GM12878 (cell line): ENCODE measurements around the gene KCNIP3. TPM values are rescaled to one million over a fixed set of nuclear protein-coding genes. Genes with fewer than 3 reads are reported as not detected.

Experiments
- ATAC-seq: fragments of 200-7000 bp; cut with Tn5 transposase; 3 replicates; pipeline ENCODE4 v1.9.1; 2020; ENCODE audit warnings: mild to moderate bottlenecking, moderate library complexity
- BruUV-seq: library from RNA; stranded (reverse); fragments of 400-500 nt; replicated peaks from 2 replicates; lab custom pipeline; 2021; lab: Mats Ljungman, UMichigan
- CTCF ChIA-PET: fragments of 300-600 bp; sonication (Branson Sonifier 250); formaldehyde crosslinking; extraction: SDS; loops from one replicate; lab custom pipeline; 2021; ENCODE audit warnings: inconsistent platforms; lab: Yijun Ruan, JAX
- POLR2A ChIA-PET: fragments of 350-600 bp; formaldehyde crosslinking; extraction: SDS; loops from one replicate; lab custom pipeline; 2021; ENCODE audit warnings: inconsistent platforms; lab: Charles Lee
- RAD21 ChIA-PET: fragments of 300-600 bp; sonication (Branson Sonifier 250); formaldehyde crosslinking; loops from one replicate; lab custom pipeline; 2023; ENCODE audit warnings: antibody characterized with exemption; ENCODE audit not compliant: unreplicated experiment; lab: Charles Lee
- SMC1A ChIA-PET: fragments of 300-600 bp; sonication (Branson Sonifier 250); formaldehyde crosslinking; loops from one replicate; lab custom pipeline; 2023; ENCODE audit not compliant: unreplicated experiment, uncharacterized antibody; lab: Charles Lee
- DNase-seq: peaks from one replicate; pipeline ENCODE4 v3.0.0-alpha.2; 2011; ENCODE audit warnings: low read depth, low spot score
- FAIRE-seq: peaks from 3 replicates; lab custom pipeline; 2011; peaks lifted over from hg19 to GRCh38; lab: Jason Lieb, UNC
- H2AFZ ChIP-seq: 2 replicates; pipeline ENCODE4 v1.6.0; 2011; ENCODE audit warnings: low read depth, low read length, control low read depth; ENCODE audit not compliant: control insufficient read depth
- H3K27ac ChIP-seq: 2 replicates; pipeline ENCODE4 v1.5.1; 2011; ENCODE audit warnings: control low read depth; ENCODE audit not compliant: control insufficient read depth, insufficient read depth
- H3K27me3 ChIP-seq, 2 experiments: replicated peaks in 1 of 2; 2 replicates each; pipeline versions ENCODE4 v1.6.0 to v1.6.1; 2011; ENCODE audit warnings: low read length in 1 of 2; ENCODE audit not compliant: control insufficient read depth in 2 of 2, insufficient read depth in 2 of 2
- H3K36me3 ChIP-seq, 2 experiments: 2 replicates each; pipeline ENCODE4 v1.5.1; 2011; ENCODE audit warnings: low read length in 1 of 2; ENCODE audit not compliant: control insufficient read depth in 2 of 2, insufficient read depth in 2 of 2
- H3K4me1 ChIP-seq: 2 replicates; pipeline ENCODE4 v1.6.1; 2011; ENCODE audit warnings: mild to moderate bottlenecking, low read length, moderate library complexity, mixed read lengths; ENCODE audit not compliant: control insufficient read depth, insufficient read depth
- H3K4me2 ChIP-seq: 2 replicates; pipeline ENCODE4 v1.6.0; 2011; ENCODE audit warnings: control low read depth; ENCODE audit not compliant: control insufficient read depth, insufficient read depth
- H3K4me3 ChIP-seq: fragments of 200-600 bp; sonication (generic); 2 replicates; pipeline ENCODE4 v1.5.1; 2016
- H3K79me2 ChIP-seq: 2 replicates; pipeline ENCODE4 v1.6.0; 2011; ENCODE audit warnings: low read length; ENCODE audit not compliant: control insufficient read depth, insufficient read depth
- H3K9ac ChIP-seq: 2 replicates; pipeline ENCODE4 v1.8.0; 2011; ENCODE audit warnings: low read length, control low read depth, mixed read lengths; ENCODE audit not compliant: control insufficient read depth, insufficient read depth
- H3K9me3 ChIP-seq: replicated peaks from 3 replicates; pipeline ENCODE4 v1.5.1; 2011; ENCODE audit warnings: mild to moderate bottlenecking, low read length; ENCODE audit not compliant: control insufficient read depth, insufficient read depth
- H4K20me1 ChIP-seq: 2 replicates; pipeline ENCODE4 v1.6.0; 2011; ENCODE audit not compliant: control insufficient read depth, insufficient read depth
- ATF7 ChIP-seq: fragments of 450-650 bp; IDR thresholded peaks from 2 replicates; pipeline ENCODE4 v1.6.1; 2016; ENCODE audit warnings: low read depth, mild to moderate bottlenecking
- BRCA1 ChIP-seq: IDR thresholded peaks from 2 replicates; pipeline ENCODE4 v1.6.1; 2011; ENCODE audit warnings: low read depth, low read length, improper control_type of control experiment
- JUND ChIP-seq: IDR thresholded peaks from 2 replicates; pipeline ENCODE4 v1.6.1; 2012; ENCODE audit warnings: low read depth, mild to moderate bottlenecking, low read length, improper control_type of control experiment, moderate library complexity
- NFYB ChIP-seq: IDR thresholded peaks from 2 replicates; pipeline ENCODE4 v1.6.1; 2011; ENCODE audit warnings: low read depth, mild to moderate bottlenecking, low read length, improper control_type of control experiment, moderate library complexity; ENCODE audit not compliant: insufficient read depth
- PAX8 ChIP-seq: fragments of 450-650 bp; IDR thresholded peaks from 2 replicates; pipeline ENCODE4 v1.6.1; 2017; ENCODE audit warnings: mild to moderate bottlenecking, moderate library complexity
- SREBF1 ChIP-seq: IDR thresholded peaks from 2 replicates; pipeline ENCODE4 v1.6.1; 2012; ENCODE audit warnings: mild to moderate bottlenecking, low read length
- STAT1 ChIP-seq: fragments of 450-650 bp; conservative IDR thresholded peaks from 2 replicates; pipeline ENCODE4 v1.6.1; 2014; ENCODE audit warnings: antibody characterized with exemption, mild to moderate bottlenecking
- WGBS: methylation state at CpG from one replicate; pipeline ENCODE4 v1.1.6; 2016; ENCODE audit warnings: low lambda C conversion rate; ENCODE audit not compliant: insufficient replicate concordance, insufficient coverage; ENCODE audit errors: missing lambda C conversion rate; 5-methylcytosine and 5-hydroxymethylcytosine counted together
- in situ Hi-C: fragments of 300-500 bp; cut with MboI; formaldehyde crosslinking; loops from 9 replicates; pipeline ENCODE4 v1.14.3; 2018; ENCODE audit warnings: mixed read lengths
- intact Hi-C: fragments of 100-400 bp; cut with micrococcal nuclease; formaldehyde crosslinking; loops from one replicate; pipeline ENCODE4 v1.14.2; 2022; ENCODE audit not compliant: unreplicated experiment
- polyA plus RNA-seq, 11 experiments: library from polyadenylated mRNA; depleted of rRNA in 4 of 11; unstranded in 6 of 11; stranded (reverse) in 5 of 11; fragments of >200 nt; fragmentation: Nextera tagmentation in 4 of 11; fragmentation: Illumina TruSeq in 1 of 11; extraction: Ambion mirVana in 4 of 11; extraction: Trizol in 1 of 11; gene quantifications; 1 replicate in 1 of 11; 2 replicates in 10 of 11; pipeline versions ENCODE4 v1.2.1 to v1.2.3, GENCODE V29; 2011 to 2016; ENCODE audit warnings: inconsistent platforms in 2 of 11, missing spikeins in 2 of 11, low read depth in 1 of 11
- total RNA-seq, 4 experiments: library from RNA; depleted of rRNA in 3 of 4; stranded (reverse); fragments of >200 nt in 3 of 4; fragmentation: Illumina TruSeq in 1 of 4; extraction: Trizol in 1 of 4; gene quantifications; 2 replicates each; pipeline versions ENCODE4 v1.2.1 to v1.2.3, GENCODE V29; 2013 to 2021
- TF ChIP-seq, protein P1 (sequence below): fragments of 450-650 bp; IDR thresholded peaks from 2 replicates; pipeline ENCODE4 v1.6.1; 2017; ENCODE audit warnings: mild to moderate bottlenecking
- TF ChIP-seq, protein P2 (sequence below): fragments of 450-650 bp; IDR thresholded peaks from 2 replicates; pipeline ENCODE4 v1.6.1; 2018; ENCODE audit warnings: mild to moderate bottlenecking, low read depth, moderate library complexity; ENCODE audit not compliant: partially characterized antibody
- TF ChIP-seq, protein P3 (sequence below): fragments of 450-650 bp; IDR thresholded peaks from 2 replicates; pipeline ENCODE4 v1.6.1; 2017; ENCODE audit warnings: mild to moderate bottlenecking, moderate library complexity
- TF ChIP-seq, protein P4 (sequence below): fragments of 450-650 bp; formaldehyde crosslinking; IDR thresholded peaks from 2 replicates; pipeline ENCODE4 v1.4.0; 2022; ENCODE audit warnings: mild to moderate bottlenecking, moderate library complexity

The KCNIP3 gene
- total and polyA plus RNA-seq, 10 of the 15 experiments (the other 5 are each of a cell fraction or from before 2014, with no cell fraction given): not detected

DNA sequence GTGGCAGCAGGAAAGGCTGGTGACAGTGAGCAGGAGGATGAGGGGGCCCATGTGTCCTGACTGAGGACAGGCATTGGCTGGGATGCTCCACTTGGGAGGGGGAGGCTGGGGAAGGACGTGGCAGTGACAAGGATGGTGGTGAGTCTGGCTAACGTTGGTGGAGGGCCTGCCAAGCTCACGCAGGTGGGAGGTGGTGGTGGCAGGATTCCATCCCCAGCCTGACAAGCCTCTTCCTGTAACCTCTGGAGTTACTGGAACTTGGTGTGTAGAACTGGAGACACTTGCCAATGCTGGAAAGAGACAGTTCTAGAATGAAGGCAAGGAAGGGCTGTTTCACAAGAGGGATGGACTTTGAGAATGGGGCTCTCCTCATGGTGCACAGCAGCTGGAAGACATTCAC, 14.7 kb upstream of the KCNIP3 start:
- Histone ChIP-seq H3K36me3 (no peaks in the 10 kb centered on the region), H3K79me2 (no peaks in the 10 kb centered on the region), H3K4me3 (no peak overlapping the region), H3K27me3 (no peaks in the 10 kb centered on the region), H3K4me2 (no peak overlapping the region), H4K20me1 (no peaks in the 10 kb centered on the region), H3K9me3 (no peaks in the 10 kb centered on the region), H3K9ac (no peak overlapping the region), H2AFZ (no peak overlapping the region), H3K27ac (no peak overlapping the region), H3K4me1 (no peaks in the 10 kb centered on the region)
- FAIRE-seq: no peak
- intact Hi-C loops: no loop called here
- ChIA-PET CTCF (no interaction called here), POLR2A (no interaction called here), SMC1A (no interaction called here), RAD21 (no interaction called here)
- no TSS peak for BruUV-seq
- WGBS: 0% methylated on average over 3 of the region's 3 CpGs
- ATAC-seq: no peak
- in situ Hi-C loops: no loop called here
- no peak for DNase-seq
- TF ChIP-seq, protein P1, sequence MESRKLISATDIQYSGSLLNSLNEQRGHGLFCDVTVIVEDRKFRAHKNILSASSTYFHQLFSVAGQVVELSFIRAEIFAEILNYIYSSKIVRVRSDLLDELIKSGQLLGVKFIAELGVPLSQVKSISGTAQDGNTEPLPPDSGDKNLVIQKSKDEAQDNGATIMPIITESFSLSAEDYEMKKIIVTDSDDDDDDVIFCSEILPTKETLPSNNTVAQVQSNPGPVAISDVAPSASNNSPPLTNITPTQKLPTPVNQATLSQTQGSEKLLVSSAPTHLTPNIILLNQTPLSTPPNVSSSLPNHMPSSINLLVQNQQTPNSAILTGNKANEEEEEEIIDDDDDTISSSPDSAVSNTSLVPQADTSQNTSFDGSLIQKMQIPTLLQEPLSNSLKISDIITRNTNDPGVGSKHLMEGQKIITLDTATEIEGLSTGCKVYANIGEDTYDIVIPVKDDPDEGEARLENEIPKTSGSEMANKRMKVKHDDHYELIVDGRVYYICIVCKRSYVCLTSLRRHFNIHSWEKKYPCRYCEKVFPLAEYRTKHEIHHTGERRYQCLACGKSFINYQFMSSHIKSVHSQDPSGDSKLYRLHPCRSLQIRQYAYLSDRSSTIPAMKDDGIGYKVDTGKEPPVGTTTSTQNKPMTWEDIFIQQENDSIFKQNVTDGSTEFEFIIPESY: no peak
- TF ChIP-seq, protein P2, sequence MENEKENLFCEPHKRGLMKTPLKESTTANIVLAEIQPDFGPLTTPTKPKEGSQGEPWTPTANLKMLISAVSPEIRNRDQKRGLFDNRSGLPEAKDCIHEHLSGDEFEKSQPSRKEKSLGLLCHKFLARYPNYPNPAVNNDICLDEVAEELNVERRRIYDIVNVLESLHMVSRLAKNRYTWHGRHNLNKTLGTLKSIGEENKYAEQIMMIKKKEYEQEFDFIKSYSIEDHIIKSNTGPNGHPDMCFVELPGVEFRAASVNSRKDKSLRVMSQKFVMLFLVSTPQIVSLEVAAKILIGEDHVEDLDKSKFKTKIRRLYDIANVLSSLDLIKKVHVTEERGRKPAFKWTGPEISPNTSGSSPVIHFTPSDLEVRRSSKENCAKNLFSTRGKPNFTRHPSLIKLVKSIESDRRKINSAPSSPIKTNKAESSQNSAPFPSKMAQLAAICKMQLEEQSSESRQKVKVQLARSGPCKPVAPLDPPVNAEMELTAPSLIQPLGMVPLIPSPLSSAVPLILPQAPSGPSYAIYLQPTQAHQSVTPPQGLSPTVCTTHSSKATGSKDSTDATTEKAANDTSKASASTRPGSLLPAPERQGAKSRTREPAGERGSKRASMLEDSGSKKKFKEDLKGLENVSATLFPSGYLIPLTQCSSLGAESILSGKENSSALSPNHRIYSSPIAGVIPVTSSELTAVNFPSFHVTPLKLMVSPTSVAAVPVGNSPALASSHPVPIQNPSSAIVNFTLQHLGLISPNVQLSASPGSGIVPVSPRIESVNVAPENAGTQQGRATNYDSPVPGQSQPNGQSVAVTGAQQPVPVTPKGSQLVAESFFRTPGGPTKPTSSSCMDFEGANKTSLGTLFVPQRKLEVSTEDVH: no peak
- TF ChIP-seq, protein P3, sequence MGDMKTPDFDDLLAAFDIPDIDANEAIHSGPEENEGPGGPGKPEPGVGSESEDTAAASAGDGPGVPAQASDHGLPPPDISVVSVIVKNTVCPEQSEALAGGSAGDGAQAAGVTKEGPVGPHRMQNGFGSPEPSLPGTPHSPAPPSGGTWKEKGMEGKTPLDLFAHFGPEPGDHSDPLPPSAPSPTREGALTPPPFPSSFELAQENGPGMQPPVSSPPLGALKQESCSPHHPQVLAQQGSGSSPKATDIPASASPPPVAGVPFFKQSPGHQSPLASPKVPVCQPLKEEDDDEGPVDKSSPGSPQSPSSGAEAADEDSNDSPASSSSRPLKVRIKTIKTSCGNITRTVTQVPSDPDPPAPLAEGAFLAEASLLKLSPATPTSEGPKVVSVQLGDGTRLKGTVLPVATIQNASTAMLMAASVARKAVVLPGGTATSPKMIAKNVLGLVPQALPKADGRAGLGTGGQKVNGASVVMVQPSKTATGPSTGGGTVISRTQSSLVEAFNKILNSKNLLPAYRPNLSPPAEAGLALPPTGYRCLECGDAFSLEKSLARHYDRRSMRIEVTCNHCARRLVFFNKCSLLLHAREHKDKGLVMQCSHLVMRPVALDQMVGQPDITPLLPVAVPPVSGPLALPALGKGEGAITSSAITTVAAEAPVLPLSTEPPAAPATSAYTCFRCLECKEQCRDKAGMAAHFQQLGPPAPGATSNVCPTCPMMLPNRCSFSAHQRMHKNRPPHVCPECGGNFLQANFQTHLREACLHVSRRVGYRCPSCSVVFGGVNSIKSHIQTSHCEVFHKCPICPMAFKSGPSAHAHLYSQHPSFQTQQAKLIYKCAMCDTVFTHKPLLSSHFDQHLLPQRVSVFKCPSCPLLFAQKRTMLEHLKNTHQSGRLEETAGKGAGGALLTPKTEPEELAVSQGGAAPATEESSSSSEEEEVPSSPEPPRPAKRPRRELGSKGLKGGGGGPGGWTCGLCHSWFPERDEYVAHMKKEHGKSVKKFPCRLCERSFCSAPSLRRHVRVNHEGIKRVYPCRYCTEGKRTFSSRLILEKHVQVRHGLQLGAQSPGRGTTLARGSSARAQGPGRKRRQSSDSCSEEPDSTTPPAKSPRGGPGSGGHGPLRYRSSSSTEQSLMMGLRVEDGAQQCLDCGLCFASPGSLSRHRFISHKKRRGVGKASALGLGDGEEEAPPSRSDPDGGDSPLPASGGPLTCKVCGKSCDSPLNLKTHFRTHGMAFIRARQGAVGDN: no peak
- TF ChIP-seq NFYB (no peak), STAT1 (no peak), JUND (no peak), SREBF1 (no peak), ATF7 (no peak), PAX8 (no peak), BRCA1 (no peak)
- TF ChIP-seq, protein P4, sequence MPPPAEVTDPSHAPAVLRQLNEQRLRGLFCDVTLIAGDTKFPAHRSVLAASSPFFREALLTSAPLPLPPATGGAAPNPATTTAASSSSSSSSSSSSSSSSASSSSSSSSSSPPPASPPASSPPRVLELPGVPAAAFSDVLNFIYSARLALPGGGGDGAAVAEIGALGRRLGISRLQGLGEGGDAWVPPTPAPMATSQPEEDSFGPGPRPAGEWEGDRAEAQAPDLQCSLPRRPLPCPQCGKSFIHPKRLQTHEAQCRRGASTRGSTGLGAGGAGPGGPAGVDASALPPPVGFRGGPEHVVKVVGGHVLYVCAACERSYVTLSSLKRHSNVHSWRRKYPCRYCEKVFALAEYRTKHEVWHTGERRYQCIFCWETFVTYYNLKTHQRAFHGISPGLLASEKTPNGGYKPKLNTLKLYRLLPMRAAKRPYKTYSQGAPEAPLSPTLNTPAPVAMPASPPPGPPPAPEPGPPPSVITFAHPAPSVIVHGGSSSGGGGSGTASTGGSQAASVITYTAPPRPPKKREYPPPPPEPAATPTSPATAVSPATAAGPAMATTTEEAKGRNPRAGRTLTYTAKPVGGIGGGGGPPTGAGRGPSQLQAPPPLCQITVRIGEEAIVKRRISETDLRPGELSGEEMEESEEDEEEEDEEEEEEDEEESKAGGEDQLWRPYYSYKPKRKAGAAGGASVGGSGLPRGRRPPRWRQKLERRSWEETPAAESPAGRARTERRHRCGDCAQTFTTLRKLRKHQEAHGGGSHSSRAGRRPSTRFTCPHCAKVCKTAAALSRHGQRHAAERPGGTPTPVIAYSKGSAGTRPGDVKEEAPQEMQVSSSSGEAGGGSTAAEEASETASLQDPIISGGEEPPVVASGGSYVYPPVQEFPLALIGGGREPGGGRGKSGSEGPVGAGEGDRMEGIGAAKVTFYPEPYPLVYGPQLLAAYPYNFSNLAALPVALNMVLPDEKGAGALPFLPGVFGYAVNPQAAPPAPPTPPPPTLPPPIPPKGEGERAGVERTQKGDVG (CRISPR knock-in tag): no peak
